Fibroblast of lung (primary cell): ENCODE measurements around the gene CIZ1. TPM values are rescaled to one million over a fixed set of nuclear protein-coding genes. Genes with fewer than 3 reads are reported as not detected.
"Not testable (repeated sequence)": the region's sequence is repeated elsewhere in the genome, so short reads cannot be mapped to it uniquely, and the experiment has no call there.

Source experiments
- DNase-seq, 2 donors: peaks; one replicate each; pipeline versions ENCODE4 v3.0.0 to v3.0.0-alpha.2; 2010; ENCODE audit warnings: low read depth in 2 of 2
- H2AFZ ChIP-seq: 2 replicates; pipeline ENCODE4 v1.5.1; 2012; ENCODE audit warnings: low read length, control low read depth, inconsistent platforms
- H3K27ac ChIP-seq: 2 replicates; pipeline ENCODE4 v1.5.1; 2011; ENCODE audit warnings: low read length, control low read depth; ENCODE audit not compliant: insufficient read depth
- H3K27me3 ChIP-seq: 2 replicates; pipeline ENCODE4 v1.5.1; 2011; ENCODE audit warnings: mild to moderate bottlenecking, low read length; ENCODE audit not compliant: control insufficient read depth, insufficient read depth
- H3K36me3 ChIP-seq: 2 replicates; pipeline ENCODE4 v1.5.1; 2011; ENCODE audit warnings: low read length; ENCODE audit not compliant: control insufficient read depth, insufficient read depth
- H3K4me1 ChIP-seq: 2 replicates; pipeline ENCODE4 v1.5.1; 2011; ENCODE audit warnings: low read length; ENCODE audit not compliant: control insufficient read depth, insufficient read depth; ENCODE audit errors: extremely low read depth
- H3K4me2 ChIP-seq: 2 replicates; pipeline ENCODE4 v1.5.1; 2011; ENCODE audit warnings: low read length, control low read depth; ENCODE audit not compliant: insufficient read depth; ENCODE audit errors: extremely low read depth
- H3K4me3 ChIP-seq, 4 experiments: fragments of 200-600 bp in 1 of 4; sonication (generic) in 1 of 4; replicated peaks in 1 of 4; 2 replicates each; pipeline ENCODE4 v1.5.1; 2011 to 2016; ENCODE audit warnings: low read length in 4 of 4, low read depth in 3 of 4, mild to moderate bottlenecking in 3 of 4, control low read depth in 2 of 4, inconsistent platforms in 1 of 4, mixed read lengths in 1 of 4; ENCODE audit not compliant: insufficient read depth in 1 of 4; ENCODE audit errors: control extremely low read depth in 1 of 4
- H3K79me2 ChIP-seq: 2 replicates; pipeline ENCODE4 v1.5.1; 2012; ENCODE audit warnings: mild to moderate bottlenecking, low read length, inconsistent platforms; ENCODE audit not compliant: control insufficient read depth, insufficient read depth
- H3K9ac ChIP-seq: 2 replicates; pipeline ENCODE4 v1.5.1; 2011; ENCODE audit warnings: mild to moderate bottlenecking, low read length, control low read depth; ENCODE audit not compliant: insufficient read depth
- H3K9me3 ChIP-seq: 2 replicates; pipeline ENCODE4 v1.5.1; 2012; ENCODE audit warnings: low read depth, low read length; ENCODE audit not compliant: control insufficient read depth, insufficient read depth
- H4K20me1 ChIP-seq: 2 replicates; pipeline ENCODE4 v1.5.1; 2011; ENCODE audit warnings: low read length; ENCODE audit not compliant: control insufficient read depth, insufficient read depth; ENCODE audit errors: extremely low read depth
- EZH2 ChIP-seq: IDR thresholded peaks from 2 replicates; pipeline ENCODE4 v1.5.1; 2012; ENCODE audit warnings: low read length, control low read depth, mild to moderate bottlenecking; ENCODE audit errors: missing control alignments
- polyA plus RNA-seq, 2 donors: library from polyadenylated mRNA; depleted of rRNA in 1 of 2; stranded (reverse) in 1 of 2; unstranded in 1 of 2; fragments of >200 nt; gene quantifications; 2 replicates each; pipeline ENCODE4 v1.2.1, GENCODE V29; 2011 to 2012; ENCODE audit warnings: missing spikeins in 1 of 2
- total RNA-seq: library from RNA; depleted of rRNA; stranded (reverse); fragments of >200 nt; gene quantifications from 2 replicates; pipeline ENCODE4 v1.2.1, GENCODE V29; 2014
- TF ChIP-seq, protein P1 (sequence below), 2 donors: IDR thresholded peaks in 1 of 2; conservative IDR thresholded peaks in 1 of 2; 1 replicate in 1 of 2; 2 replicates in 1 of 2; pipeline ENCODE4 v1.5.1; 2011 to 2012; ENCODE audit warnings: low read length in 2 of 2, control low read depth in 1 of 2, inconsistent platforms in 1 of 2, low read depth in 1 of 2, mild to moderate bottlenecking in 1 of 2

Gene CIZ1
- total and polyA plus RNA-seq, 2 donors (not counting 1 experiment from before 2014, with no cell fraction given) = 26.1 to 27.2 TPM

DNA sequence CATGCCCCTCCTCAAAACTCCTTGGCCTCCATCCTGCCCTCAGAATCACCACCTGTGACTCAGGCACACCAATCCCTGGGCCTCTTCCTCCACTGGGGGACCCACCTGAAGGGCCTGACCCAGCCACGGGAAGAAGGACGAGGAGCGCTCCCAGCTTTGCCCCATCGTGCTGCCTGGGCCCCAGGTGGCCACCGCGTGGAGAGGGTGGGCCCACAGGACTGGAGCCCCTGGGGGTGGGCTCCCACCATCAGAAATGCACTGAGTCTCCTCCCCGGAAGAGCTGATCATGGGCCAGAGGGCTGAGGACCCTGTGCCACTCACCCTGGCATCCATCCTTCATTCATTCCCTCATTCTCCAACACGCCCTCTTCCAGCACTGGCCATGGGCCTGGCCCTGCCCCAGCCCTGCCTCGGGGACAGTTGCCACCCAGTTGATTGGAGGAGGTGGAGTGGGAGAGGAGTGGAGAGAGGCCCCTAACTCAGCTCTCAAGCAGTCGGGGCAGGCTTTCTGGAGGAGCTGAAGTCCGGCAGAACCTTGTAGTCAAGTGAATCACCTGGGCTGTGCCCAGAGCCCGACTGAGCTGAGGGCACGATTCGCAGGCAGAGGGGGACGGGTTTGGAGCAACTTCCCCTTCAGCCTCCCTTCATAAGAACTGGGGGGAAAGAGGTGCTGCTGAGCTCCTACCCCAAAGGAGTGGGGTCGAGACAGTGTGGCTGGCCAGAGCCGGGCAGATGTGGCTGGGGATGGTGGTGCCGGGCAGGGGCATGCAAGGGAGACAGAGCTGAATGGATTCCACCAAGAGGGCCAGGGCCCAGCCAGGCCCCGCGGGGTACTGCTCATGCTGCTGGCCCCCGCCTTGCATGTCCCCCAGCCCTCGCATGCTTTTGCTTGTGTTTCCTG lies 41.4 kb upstream of the CIZ1 start:
- Histone ChIP-seq H4K20me1 (no peaks in the 10 kb centered on the region), H2AFZ (no peak overlapping the region), H3K4me1 (no peaks in the 10 kb centered on the region), H3K27ac (no peak overlapping the region), H3K79me2 (no peaks in the 10 kb centered on the region), H3K4me3 (no peak overlapping the region), H3K27me3 (no peaks in the 10 kb centered on the region), H3K36me3 (no peaks in the 10 kb centered on the region), H3K9ac (no peak overlapping the region), H3K4me2 (no peak overlapping the region), H3K9me3 (no peaks in the 10 kb centered on the region)
- TF ChIP-seq, protein P1, sequence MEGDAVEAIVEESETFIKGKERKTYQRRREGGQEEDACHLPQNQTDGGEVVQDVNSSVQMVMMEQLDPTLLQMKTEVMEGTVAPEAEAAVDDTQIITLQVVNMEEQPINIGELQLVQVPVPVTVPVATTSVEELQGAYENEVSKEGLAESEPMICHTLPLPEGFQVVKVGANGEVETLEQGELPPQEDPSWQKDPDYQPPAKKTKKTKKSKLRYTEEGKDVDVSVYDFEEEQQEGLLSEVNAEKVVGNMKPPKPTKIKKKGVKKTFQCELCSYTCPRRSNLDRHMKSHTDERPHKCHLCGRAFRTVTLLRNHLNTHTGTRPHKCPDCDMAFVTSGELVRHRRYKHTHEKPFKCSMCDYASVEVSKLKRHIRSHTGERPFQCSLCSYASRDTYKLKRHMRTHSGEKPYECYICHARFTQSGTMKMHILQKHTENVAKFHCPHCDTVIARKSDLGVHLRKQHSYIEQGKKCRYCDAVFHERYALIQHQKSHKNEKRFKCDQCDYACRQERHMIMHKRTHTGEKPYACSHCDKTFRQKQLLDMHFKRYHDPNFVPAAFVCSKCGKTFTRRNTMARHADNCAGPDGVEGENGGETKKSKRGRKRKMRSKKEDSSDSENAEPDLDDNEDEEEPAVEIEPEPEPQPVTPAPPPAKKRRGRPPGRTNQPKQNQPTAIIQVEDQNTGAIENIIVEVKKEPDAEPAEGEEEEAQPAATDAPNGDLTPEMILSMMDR (conservative IDR thresholded peaks at IDR 0.05 in 1 of 2, IDR thresholded peaks at IDR 0.05 in 1 of 2; ENCODE audit: low read depth in 1 of 2, low read length in 2 of 2) = no peak
- TF ChIP-seq EZH2 = no peak
- no peak for DNase-seq

DNA sequence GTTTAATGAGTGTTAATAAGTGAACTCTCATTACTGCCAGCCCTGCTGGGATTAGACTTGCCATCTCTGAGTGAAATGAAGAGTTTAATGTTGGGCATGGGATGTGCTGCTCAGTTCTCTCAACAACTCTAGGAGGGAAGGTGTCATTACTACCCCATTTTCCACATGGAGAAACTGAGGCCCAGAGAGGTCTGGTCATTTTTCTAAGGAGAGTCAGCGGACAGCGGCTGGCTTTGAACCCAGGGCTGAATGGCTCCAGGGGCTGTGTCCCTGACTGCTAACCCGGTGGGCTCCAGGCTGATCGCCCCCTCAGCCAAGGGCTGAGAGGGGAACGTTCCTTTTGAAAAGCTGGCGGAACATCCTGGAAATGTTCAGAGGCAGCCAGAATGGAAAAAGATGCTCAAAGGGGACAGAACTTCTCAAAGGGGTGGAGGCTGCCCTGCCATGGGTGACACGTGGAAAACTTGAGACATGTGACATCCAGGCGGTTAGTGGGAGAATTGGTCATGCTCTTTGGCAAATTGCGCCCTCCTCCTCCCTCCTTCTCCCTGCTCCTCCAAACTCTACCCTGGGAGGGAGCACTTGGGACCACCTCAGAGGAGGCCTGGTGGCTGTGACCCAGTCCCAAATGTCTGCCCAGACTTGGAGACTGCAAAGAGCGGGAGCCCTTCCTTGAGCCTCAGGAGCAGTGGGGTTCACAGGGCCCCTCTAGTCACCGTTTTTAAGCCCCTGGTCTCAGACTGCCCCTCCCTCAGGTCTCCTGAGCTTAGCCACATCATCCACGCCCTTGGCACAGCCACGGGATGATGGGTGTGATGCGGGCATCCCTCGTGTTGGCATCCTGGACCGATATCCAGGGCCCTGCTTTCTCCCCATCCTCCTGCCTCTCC lies 40.5 kb upstream of the CIZ1 start:
- H3K27ac ChIP-seq = no peak overlapping the region
- no peak overlapping the region for H3K4me3 ChIP-seq
- no peak for DNase-seq
- no peaks in the 10 kb centered on the region for H4K20me1 ChIP-seq
- H3K9ac ChIP-seq = no peak overlapping the region
- no peak overlapping the region for H3K4me2 ChIP-seq
- no peaks in the 10 kb centered on the region for H3K79me2 ChIP-seq
- TF ChIP-seq, protein P1 (conservative IDR thresholded peaks at IDR 0.05 in 1 of 2, IDR thresholded peaks at IDR 0.05 in 1 of 2; ENCODE audit: low read depth in 1 of 2, low read length in 2 of 2) = no peak
- no peak for TF ChIP-seq EZH2
- H3K4me1 ChIP-seq = no peaks in the 10 kb centered on the region
- no peak overlapping the region for H2AFZ ChIP-seq
- H3K36me3 ChIP-seq = no peaks in the 10 kb centered on the region
- H3K27me3 ChIP-seq = no peaks in the 10 kb centered on the region
- H3K9me3 ChIP-seq = no peaks in the 10 kb centered on the region

DNA sequence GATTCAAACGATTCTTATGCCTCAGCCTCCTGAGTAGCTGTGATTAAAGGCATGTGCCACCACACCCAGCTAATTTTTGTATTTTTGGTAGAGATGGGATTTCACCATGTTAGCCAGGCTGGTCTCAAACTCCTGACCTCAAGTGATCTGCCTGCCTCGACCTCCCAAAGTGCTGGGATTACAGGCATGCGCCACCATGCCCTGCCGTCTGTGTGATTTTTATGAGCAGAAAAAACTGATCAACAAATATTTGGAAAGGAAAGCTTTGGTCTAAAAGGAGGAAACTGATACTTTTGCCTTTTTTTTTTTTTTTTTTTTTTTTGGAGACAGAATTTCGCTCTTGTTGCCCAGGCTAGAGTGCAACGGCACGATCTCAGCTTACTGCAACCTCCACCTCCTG lies 39.5 kb upstream of the CIZ1 start:
- H3K27me3 ChIP-seq, H3K36me3 ChIP-seq, H3K9ac ChIP-seq, H4K20me1 ChIP-seq, H3K4me3 ChIP-seq, H3K4me1 ChIP-seq, H3K27ac ChIP-seq, H3K79me2 ChIP-seq, H2AFZ ChIP-seq, H3K4me2 ChIP-seq, H3K9me3 ChIP-seq, DNase-seq: not testable (repeated sequence)
